Measurements from ENCODE around the gene ADSL.

The ADSL gene

DNA sequence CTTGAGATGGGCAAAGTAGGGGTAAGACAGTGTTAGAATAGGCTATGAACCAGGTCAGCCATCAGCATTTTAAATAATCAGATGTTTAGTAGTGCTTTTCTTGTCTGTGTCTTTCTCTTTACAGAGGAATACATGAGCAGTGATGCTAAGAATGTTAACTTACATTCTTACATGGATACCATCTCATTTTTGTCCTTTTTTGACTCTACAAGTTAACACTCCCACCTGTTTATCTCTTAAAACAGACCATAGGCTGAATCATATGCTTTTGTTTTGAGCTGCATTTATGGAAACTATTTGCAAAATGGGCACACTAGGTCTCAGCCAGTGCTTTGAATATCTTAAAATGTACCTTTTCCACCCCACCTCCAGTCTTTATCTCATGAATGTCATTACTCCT is 25.6 kb upstream of the ADSL start:
- no peak for TF ChIP-seq CTCF (IDR thresholded peaks at IDR 0.05)
- Histone ChIP-seq H3K27ac (no peak overlapping the region), H3K4me3 (no peak overlapping the region)
- no peak for DNase-seq (ENCODE audit: low spot score)

- H3K27ac ChIP-seq, result no peak overlapping the region
- no peak for TF ChIP-seq CTCF (IDR thresholded peaks at IDR 0.05)
- no peak for DNase-seq (ENCODE audit: low spot score)
- no peak overlapping the region for H3K4me3 ChIP-seq
Measured at GRCh38 chr22:40322021-40322420, 24.3 kb upstream of the ADSL start.

DNA sequence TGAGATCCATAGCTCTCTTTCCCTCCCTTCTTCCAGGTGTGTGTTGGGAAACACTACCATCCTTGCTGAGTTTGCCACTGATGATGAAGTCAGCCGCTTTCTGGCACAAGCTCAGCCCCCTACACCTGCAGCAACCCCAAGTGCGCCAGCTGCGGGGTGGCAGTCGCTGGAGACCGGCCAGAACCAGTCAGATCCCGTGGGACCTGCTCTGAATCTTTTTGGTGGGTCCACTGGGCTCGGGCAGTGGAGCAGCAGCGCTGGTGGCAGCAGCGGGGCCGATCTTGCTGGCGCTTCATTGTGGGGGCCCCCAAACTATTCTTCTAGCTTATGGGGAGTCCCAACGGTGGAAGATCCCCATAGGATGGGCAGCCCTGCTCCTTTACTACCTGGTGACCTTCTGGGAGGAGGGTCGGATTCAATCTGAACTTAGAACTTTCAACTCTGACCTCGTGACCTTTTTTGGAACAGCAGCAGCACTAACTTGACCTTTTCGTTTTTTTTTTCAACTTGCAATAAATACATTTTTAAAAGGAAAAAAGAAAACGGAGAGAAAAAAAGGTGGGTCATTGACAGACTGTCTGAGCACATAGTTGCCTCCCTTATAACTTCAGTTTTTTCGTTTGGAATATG is 23.4 kb upstream of the ADSL start:
- no peak for TF ChIP-seq CTCF (IDR thresholded peaks at IDR 0.05)
- Histone ChIP-seq H3K27ac (no peak overlapping the region), H3K4me3 (no peak overlapping the region)
- DNase-seq (ENCODE audit: low spot score), result no peak

DNA sequence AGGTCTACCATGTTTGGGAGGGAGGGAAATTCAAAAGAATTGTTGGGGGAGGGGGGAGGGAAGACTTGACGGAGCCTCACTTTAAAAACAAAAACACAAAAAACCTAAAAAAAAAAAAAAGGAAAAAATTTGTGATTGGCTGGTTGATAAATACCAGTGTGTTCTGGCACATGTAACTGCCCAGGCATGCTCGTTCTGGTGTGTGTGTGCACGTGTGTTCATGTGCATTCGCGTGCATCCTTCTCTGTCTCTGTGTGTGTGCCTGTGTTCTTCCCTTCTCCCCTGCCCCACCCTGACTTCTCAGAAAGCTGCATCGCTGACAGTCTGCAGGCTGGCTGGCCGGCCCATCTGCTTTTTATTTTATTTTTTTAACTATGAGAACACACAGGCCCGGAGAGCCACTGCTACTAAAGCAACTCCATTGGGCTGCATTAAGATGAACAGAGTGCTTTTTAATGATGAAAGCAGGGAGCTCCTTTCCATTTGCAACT is 22.6 kb upstream of the ADSL start:
- no peak overlapping the region for H3K27ac ChIP-seq
- H3K4me3 ChIP-seq, result no peak overlapping the region
- no peak for DNase-seq (ENCODE audit: low spot score)
- TF ChIP-seq CTCF (IDR thresholded peaks at IDR 0.05), result no peak

DNA sequence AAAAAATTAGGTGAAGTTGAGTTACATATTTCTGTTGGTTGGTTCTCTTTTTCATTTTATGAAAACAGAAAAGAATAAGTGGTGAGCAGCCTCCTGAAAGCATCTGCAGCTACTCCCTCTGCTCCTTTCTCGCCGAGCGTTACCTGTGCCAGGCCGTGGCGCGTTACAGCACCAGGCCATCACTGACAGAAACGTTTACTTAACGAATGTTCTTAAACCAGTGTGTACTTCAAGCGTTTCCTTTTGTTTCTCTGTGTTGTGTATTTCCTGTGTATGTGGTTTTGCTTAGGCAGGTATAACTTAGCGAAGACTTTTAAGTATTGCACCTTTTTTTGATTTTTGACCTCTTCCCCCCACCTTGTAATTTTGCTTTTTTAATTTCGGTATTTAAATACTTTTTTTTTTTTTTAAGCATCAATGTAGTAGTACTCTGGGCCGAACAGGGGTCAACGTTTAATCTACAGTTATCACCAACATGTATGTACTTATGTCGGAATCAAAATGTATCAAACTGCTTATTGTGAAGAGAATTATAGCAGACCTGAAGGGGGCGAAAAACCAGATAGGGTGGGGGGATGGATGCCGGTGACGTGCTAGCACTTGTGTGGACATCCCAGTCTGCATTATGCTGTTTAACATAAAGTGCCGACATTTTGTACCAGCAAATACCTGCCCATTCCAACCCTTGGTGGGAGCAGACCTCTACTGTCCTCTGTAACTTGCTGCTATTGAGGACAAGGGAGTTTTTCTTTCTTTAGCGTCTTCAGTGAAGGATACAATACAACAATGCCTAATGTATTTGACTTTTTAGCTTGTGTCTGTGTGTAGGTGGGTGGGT is 21.6 kb upstream of the ADSL start:
- DNase-seq (ENCODE audit: low spot score), result no peak
- Histone ChIP-seq H3K4me3 (no peak overlapping the region), H3K27ac (no peak overlapping the region)
- TF ChIP-seq CTCF (IDR thresholded peaks at IDR 0.05), result no peak

GRCh38 chr22:40325315-40325714 is 21.0 kb upstream of the ADSL start:
- no peak overlapping the region for H3K4me3 ChIP-seq
- no peak for DNase-seq (ENCODE audit: low spot score)
- no peak for TF ChIP-seq CTCF (IDR thresholded peaks at IDR 0.05)
- no peak overlapping the region for H3K27ac ChIP-seq

Measured in coronary artery (tissue), 2 donors.